Activated B cell treated with CpG ODN at 0.5 μM for 24 hours (primary cell): ENCODE measurements around the gene CNTD1. TPM values are rescaled to one million over a fixed set of nuclear protein-coding genes. Genes with fewer than 3 reads are reported as not detected.

ENCODE experiments used
- ATAC-seq: fragments of 200-7000 bp; cut with Tn5 transposase; one replicate; pipeline ENCODE4 v1.10.0; 2021; ENCODE audit warnings: low read depth, mild to moderate bottlenecking, moderate library complexity
- CTCF ChIA-PET: fragments of 350-600 bp; sonication (Branson Sonifier 250); formaldehyde crosslinking; loops from one replicate; lab custom pipeline; 2021; ENCODE audit warnings: antibody characterized with exemption; lab: Charles Lee
- POLR2A ChIA-PET: fragments of 350-600 bp; sonication (Branson Sonifier 250); formaldehyde crosslinking; loops from one replicate; lab custom pipeline; 2021; ENCODE audit warnings: antibody characterized with exemption; lab: Charles Lee
- DNase-seq: peaks from one replicate; pipeline ENCODE4 v3.0.0; 2022
- H3K27ac Mint-ChIP-seq: one replicate; pipeline ENCODE4 v1.8.0; 2020; ENCODE audit warnings: mixed read lengths
- H3K27me3 Mint-ChIP-seq: one replicate; pipeline ENCODE4 v1.8.0; 2021; ENCODE audit warnings: mixed read lengths
- H3K36me3 Mint-ChIP-seq: one replicate; pipeline ENCODE4 v1.8.0; 2021; ENCODE audit warnings: low read depth, mixed read lengths
- H3K4me1 Mint-ChIP-seq: one replicate; pipeline ENCODE4 v1.8.0; 2021; ENCODE audit warnings: mixed read lengths
- H3K4me3 Mint-ChIP-seq: one replicate; pipeline ENCODE4 v1.8.0; 2020; ENCODE audit warnings: mild to moderate bottlenecking, mixed read lengths
- H3K9me3 Mint-ChIP-seq: one replicate; pipeline ENCODE4 v1.8.0; 2020; ENCODE audit warnings: mixed read lengths
- CTCF ChIP-seq: fragments of 200-600 bp; IDR thresholded peaks from one replicate; pipeline ENCODE4 v1.8.0; 2022; ENCODE audit warnings: antibody characterized with exemption, mild to moderate bottlenecking
- intact Hi-C: fragments of 100-400 bp; cut with micrococcal nuclease; formaldehyde crosslinking; loops from one replicate; pipeline ENCODE4 v1.15.1; 2024
- total RNA-seq: library from RNA; stranded (reverse); gene quantifications from 2 replicates; pipeline ENCODE4 v1.2.3, GENCODE V29; 2022

CNTD1 gene
- total RNA-seq, 1 donor from 2014 or later = not detected

DNA sequence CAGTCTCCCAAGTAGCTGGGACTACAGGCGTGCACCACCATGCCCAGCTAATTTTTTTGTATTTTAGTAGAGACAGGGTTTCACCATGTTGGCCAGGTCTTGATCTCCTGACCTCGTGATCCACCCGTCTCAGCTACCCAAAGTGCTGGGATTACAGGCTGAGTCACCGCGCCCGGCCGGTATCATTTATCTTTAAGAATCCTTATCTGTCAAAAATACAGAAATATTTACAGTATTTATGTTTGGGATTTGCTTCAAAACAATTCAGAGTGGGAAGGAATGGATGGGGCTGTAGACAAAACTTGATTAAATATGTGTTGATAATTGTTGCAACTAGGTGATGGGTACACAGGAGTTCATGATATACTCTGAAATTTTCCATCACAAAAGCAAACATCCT is 22.5 kb downstream of the CNTD1 start:
- Mint-ChIP-seq H3K4me1 (peaks cover 21% of the 10 kb centered on the region), H3K27ac (no peak overlapping the region), H3K4me3 (no peak overlapping the region), H3K9me3 (no peaks in the 10 kb centered on the region), H3K36me3 (peaks cover 62% of the 10 kb centered on the region), H3K27me3 (no peaks in the 10 kb centered on the region)
- intact Hi-C loops = loop anchor here (5.0 kb wide), 2 partner anchors 79 to 144 kb away; partner anchors contain the start of gene PLEKHH3
- DNase-seq (no peak), ATAC-seq (no peak)
- CTCF ChIA-PET = interaction anchor here (1.3 to 5.9 kb wide), 2 partner anchors 13 to 177 kb away, joined by 4 to 27 read pairs; partner anchors contain the start of genes PSME3 and RPL27
- POLR2A ChIA-PET = interaction anchor here (1.3 to 9.2 kb wide), 5 partner anchors 13 to 243 kb away, joined by 3 to 115 read pairs (median 5); partner anchors contain the start of genes CNTD1, COA3, PSME3 and VPS25
- TF ChIP-seq CTCF = no peak

GRCh38 chr17:42827472-42827871 is 28.8 kb downstream of the CNTD1 start:
- ATAC-seq (no peak), DNase-seq (no peak)
- Mint-ChIP-seq H3K4me3 (no peak overlapping the region), H3K4me1 (peaks cover 21% of the 10 kb centered on the region), H3K27ac (no peak overlapping the region), H3K36me3 (peaks cover 5% of the 10 kb centered on the region), H3K9me3 (no peaks in the 10 kb centered on the region), H3K27me3 (peaks cover 4% of the 10 kb centered on the region)
- TF ChIP-seq CTCF = no peak
- CTCF ChIA-PET = no interaction called here
- intact Hi-C loops = no loop called here
- POLR2A ChIA-PET = no interaction called here

DNA sequence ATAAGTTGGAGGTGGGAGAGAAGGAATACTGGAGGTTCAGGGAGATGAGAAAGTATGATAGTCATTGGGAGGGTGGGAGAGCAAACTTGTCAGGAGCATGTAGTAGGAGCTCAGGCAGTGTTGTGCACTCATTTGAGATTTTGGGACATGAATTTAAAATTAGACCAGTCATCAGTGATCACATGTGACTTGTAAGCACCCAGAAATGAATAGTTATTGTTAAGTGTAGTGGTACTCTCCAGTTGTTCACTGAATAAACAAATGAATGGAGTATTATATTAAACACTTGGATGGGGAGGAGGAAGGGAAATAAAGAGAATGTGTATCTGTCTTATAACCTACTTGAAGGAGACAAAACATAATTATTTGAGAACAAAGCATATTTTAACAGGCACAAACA is 32.3 kb downstream of the CNTD1 start:
- ATAC-seq (no peak), DNase-seq (no peak)
- no peaks in the 10 kb centered on the region for H3K9me3 Mint-ChIP-seq
- intact Hi-C loops = loop anchor here (5.0 kb wide), 2 partner anchors 151 to 651 kb away; partner anchors contain the start of genes DHX8, PTGES3L and RUNDC1
- POLR2A ChIA-PET = interaction anchor here (0.6 to 6.8 kb wide), 3 partner anchors 10 to 537 kb away, joined by 3 to 115 read pairs (median 4); partner anchors contain the start of gene BECN1
- peaks cover 4% of the 10 kb centered on the region for H3K27me3 Mint-ChIP-seq
- CTCF ChIA-PET = interaction anchor here (1.2 kb wide), 1 partner anchor 253 kb away, joined by 5 read pairs; the partner anchor contains the start of gene PSMC3IP
- H3K4me3 Mint-ChIP-seq = no peak overlapping the region
- H3K4me1 Mint-ChIP-seq = peaks cover 22% of the 10 kb centered on the region
- TF ChIP-seq CTCF = no peak
- H3K36me3 Mint-ChIP-seq = peaks cover 23% of the 10 kb centered on the region
- H3K27ac Mint-ChIP-seq = no peak overlapping the region

DNA sequence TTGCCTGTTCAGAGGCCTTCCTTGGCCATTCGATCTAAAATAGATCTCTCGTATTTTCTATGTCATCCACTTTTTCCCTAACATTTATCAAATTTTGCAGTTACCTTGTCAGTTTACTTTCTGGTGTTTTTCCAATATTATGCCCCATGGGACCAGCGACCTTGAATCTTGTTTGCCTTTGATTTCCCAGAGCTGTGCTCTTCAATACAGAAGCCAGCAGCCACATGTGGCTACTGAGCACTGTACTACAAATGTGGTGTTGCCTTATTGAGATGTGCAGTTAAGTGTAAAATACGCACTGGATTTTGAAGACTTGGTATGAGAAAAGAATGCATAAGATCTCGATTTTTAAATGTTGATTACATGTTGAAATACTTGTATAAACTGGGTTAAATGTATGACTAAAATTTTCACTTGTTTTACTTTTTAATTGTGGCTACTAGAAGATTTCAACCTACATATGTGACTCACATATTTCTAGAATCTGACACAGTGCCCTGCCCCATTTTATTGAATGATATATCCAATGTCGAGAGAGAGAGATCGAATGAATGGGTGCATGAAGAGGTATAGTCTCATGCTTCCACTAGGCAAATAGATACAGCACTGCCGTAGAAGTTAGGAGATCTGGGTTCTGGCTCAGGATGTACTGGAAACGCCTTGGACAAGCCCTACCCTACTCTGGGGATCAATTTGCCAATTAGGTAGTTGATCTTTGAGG is 33.7 kb downstream of the CNTD1 start:
- H3K27ac Mint-ChIP-seq = peak overlapping the region; percentile 99
- peaks cover 22% of the 10 kb centered on the region for H3K4me1 Mint-ChIP-seq
- H3K9me3 Mint-ChIP-seq = no peaks in the 10 kb centered on the region
- H3K27me3 Mint-ChIP-seq = peaks cover 4% of the 10 kb centered on the region
- intact Hi-C loops = loop anchor here (2.0 to 5.0 kb wide), 3 partner anchors 150 to 650 kb away; partner anchors contain the start of genes DHX8, NBR1, PTGES3L and RUNDC1
- ChIA-PET CTCF (interaction anchor here (1.3 to 4.1 kb wide), 5 partner anchors 8 to 254 kb away, joined by 4 to 27 read pairs (median 10); partner anchors contain the start of genes BECN1, PSMC3IP and RPL27), POLR2A (interaction anchor here (0.5 to 6.8 kb wide), 15 partner anchors 10 to 536 kb away, joined by 4 to 115 read pairs (median 8); partner anchors contain the start of genes BECN1, PSMC3IP, RPL27 and VPS25)
- TF ChIP-seq CTCF = no peak
- ATAC-seq (peak; percentile 7), DNase-seq (no peak)
- H3K4me3 Mint-ChIP-seq = peak overlapping the region; percentile 97
- peaks cover 36% of the 10 kb centered on the region for H3K36me3 Mint-ChIP-seq
